GM19468 (cell line): ENCODE data around the gene CD101.
"Not testable (repeated sequence)": the region's sequence is repeated elsewhere in the genome, so short reads cannot be mapped to it uniquely, and the experiment has no call there.

ENCODE experiments used
- ATAC-seq: cut with Tn5 transposase; IDR thresholded peaks from one replicate; pipeline ENCODE4 v1.9.1; 2021; ENCODE audit warnings: mild to moderate bottlenecking, moderate library complexity, moderate number of reproducible peaks; ENCODE audit not compliant: unreplicated experiment; ENCODE audit errors: extremely low read depth

CD101 gene, protein sequence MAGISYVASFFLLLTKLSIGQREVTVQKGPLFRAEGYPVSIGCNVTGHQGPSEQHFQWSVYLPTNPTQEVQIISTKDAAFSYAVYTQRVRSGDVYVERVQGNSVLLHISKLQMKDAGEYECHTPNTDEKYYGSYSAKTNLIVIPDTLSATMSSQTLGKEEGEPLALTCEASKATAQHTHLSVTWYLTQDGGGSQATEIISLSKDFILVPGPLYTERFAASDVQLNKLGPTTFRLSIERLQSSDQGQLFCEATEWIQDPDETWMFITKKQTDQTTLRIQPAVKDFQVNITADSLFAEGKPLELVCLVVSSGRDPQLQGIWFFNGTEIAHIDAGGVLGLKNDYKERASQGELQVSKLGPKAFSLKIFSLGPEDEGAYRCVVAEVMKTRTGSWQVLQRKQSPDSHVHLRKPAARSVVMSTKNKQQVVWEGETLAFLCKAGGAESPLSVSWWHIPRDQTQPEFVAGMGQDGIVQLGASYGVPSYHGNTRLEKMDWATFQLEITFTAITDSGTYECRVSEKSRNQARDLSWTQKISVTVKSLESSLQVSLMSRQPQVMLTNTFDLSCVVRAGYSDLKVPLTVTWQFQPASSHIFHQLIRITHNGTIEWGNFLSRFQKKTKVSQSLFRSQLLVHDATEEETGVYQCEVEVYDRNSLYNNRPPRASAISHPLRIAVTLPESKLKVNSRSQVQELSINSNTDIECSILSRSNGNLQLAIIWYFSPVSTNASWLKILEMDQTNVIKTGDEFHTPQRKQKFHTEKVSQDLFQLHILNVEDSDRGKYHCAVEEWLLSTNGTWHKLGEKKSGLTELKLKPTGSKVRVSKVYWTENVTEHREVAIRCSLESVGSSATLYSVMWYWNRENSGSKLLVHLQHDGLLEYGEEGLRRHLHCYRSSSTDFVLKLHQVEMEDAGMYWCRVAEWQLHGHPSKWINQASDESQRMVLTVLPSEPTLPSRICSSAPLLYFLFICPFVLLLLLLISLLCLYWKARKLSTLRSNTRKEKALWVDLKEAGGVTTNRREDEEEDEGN

DNA sequence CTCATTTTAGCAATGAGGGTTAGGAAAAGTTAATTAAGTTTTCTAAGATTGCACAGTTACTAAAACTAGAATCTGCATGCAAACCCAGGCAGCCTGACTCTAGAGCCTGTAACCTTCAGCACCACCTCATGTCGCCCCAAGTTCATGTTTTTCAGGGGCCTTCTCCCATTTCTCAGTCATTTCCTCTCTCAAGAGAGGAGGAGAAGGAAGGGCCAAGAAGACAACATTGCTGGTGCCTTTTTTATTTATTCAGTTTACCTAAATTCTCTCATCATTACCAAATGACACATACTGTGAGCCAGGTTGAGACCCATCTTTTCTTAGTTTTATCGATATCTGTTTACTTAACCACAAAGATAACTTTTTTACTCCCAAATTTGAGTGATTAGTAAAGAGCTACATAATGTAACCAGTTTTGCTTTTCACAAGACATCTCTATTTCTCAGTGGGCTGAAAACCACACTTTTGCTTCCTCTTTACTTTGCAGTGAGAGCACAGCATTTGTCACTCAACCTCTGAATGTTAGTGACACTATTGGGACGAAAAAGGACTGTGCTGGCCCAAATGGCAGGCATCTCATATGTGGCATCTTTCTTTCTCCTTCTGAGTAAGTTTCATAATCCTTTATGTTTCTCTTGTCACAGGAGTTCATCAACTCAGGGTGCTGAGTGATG, at the start of gene CD101:
Gene CD101, plus strand, starts transcription at position 507 of the 674 bp plus-strand sequence. Its CDS starts 58 bp downstream, at position 565.
- ATAC-seq = peak; percentile 83

DNA sequence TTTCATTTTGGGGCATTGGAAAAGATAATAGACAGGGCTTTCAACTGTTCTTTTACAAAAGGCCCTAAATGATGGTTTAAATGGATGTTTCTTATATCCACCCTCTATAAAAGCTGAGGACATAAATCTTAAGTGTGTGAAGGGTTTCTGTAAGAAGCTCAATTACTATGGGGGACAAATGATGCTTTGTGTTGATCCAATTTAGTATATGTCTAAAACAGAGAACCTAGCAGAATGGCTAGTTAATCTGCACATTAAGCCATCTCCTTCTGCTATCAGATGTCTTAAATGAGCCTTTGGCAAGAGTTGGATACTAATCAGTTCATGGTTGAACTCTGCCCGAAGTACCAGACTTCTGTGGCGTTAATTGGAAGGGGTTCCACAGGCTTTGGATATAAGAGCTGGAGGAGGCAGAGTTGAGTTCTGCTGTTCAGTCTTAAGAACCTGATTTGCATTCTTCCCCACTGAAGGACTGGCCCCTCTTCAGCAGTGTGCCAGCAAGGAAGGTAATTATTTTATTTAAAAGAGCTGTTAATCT, 48.8 kb upstream of the CD101 start:
- ATAC-seq = no peak

- no peak for ATAC-seq
These were observed 47.1 kb upstream of the CD101 start for GRCh38 chr1:116954440-116954839.

- no peak for ATAC-seq
These were observed 45.2 kb upstream of the CD101 start for GRCh38 chr1:116956378-116956777.

- ATAC-seq = no peak
These were observed 43.9 kb upstream of the CD101 start for GRCh38 chr1:116957646-116958045.

GRCh38 chr1:116958110-116958509, 43.5 kb upstream of the CD101 start:
- ATAC-seq = no peak

- no peak for ATAC-seq
These were observed 42.6 kb upstream of the CD101 start for GRCh38 chr1:116958977-116959376.

DNA sequence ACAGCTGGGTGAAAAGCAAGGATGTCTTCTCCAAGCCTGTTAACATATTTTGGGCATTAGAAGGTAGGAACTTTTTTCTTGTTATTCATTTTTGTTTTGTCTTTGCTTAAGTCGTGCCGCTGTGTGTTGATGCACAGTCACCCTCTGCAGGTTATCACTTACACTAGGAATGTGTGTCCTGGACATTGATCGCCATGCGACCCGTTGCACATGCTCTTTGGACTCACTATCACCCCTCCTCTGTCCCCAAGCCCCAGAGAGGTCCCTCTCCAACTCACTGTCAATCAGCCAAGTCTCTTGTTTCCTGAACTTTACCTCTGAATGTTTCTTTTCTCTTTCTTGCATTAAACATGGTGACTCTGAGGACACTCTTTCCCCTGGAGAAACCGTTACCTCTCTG, 40.0 kb upstream of the CD101 start:
- no peak for ATAC-seq

DNA sequence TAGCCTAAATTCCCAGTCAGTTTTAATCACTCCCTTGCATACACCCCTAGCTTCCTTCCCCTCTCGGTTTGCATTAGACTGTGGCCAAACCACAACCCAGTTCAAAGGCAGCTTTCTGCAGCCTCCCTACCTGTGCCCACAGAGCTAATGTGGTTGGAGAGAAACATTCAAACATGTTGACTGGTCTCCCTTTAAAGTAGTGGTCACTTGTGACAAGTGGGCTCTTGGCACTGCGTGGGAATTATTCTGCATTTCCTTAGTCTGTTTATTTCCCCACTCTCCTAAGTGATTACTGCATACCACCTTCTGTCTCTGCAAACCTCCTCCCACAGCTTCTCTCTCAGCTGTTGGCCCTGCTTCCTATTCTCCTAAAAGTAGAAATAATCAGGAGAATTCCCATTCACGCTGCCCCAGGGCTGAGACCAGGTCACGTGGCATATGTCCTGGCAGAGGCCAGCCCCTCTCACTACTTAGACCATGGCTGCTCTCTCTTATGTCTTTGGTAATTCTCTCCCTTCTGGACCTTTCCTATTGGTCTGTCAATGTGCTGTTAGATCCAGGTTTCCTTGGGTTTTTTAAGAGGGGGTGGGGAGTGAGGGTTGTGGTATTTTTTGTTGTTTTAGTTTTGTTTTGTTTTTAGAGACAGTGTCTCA, 38.4 kb upstream of the CD101 start:
- ATAC-seq = no peak

DNA sequence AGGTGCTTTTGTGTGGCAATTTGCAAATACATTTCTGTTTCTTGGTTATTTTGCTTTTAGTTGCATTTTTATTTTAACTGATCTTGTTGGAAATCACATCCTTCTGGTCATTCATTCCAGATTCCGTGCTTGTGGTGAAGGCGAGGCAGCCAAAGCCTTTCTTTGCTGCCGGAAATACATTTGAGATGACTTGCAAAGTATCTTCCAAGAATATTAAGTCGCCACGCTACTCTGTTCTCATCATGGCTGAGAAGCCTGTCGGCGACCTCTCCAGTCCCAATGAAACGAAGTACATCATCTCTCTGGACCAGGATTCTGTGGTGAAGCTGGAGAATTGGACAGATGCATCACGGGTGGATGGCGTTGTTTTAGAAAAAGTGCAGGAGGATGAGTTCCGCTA, 34.8 kb upstream of the CD101 start:
- no peak for ATAC-seq

DNA sequence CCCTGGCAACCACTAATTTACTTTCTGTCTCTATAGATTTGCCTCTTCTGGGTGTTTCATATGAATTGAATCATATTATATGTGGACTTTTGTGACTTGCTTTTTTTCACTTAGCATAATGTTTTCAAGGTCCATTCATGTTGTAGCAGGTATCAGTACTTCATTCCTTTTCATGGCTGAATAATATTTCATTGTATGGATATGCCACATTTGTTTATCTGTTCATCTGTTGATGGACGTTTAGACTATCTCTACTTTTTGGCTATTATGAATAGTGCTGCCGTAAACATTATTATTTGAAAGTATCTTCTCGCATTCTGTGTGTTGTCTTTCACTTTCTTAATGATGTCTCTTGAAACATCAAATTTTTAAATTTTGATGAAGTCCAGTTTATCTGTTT, 32.8 kb upstream of the CD101 start:
- no peak for ATAC-seq

DNA sequence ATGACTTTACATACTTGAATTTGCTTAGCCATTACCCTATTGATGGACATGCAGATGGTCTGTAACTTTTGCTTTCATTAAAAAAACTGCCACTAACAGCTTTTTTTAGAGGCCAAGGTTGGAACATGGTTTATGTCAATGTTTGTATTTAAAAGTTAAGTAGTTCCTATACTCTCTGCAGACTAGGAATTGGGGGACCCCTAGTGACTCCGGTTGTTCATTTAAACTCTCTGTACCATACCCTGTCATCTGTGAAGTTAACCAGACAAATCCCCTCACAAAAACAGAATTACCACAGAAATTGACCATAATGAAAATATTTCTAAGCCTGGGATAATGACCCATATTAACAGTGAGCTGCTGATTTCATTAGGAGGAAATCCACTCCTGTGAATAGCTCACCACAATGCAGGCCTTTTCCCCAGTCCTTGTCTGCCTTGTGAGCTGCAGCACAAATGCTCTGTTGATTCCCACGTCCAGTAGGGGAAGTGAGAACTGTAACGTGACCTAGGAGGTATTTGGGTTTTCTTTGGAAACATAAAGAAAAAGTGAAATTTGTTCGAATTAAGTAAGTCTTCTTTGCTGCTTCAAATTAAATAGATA, 30.2 kb upstream of the CD101 start:
- ATAC-seq = no peak

- ATAC-seq = no peak
These were observed 29.4 kb upstream of the CD101 start for GRCh38 chr1:116971965-116972673.

DNA sequence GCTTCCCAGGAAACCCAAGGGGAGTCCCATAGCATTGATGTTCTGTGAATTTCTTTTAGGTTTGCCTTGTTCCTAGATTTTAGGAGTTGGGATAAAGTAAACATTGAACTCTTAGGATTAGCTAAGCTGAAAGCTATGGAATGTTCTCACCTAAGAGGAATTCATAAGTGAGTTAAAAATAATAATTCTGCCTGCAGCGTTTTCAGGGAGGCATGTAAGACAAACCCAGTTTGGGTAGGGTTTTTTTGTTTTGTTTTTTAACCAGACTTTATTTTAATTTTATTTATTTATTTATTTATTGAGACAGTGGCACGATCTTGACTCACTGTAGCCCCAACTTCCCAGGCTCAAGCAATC, 28.9 kb upstream of the CD101 start:
- no peak for ATAC-seq

DNA sequence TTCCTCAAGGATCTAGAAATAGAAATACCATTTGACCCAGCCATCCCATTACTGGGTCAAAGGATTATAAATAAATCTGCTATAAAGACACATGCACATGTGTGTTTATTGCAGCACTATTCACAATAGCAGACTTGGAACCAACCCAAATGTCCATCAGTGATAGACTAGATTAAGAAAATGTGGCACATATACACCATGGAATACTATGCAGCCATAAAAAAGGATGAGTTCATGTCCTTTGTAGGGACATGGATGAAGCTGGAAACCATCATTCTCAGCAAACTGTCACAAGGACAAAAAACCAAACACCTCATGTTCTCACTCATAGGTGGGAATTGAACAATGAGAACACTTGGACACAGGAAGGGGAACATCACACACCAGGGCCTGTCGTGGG, 21.3 kb upstream of the CD101 start:
- not testable (repeated sequence) for ATAC-seq

GRCh38 chr1:116981521-116982037, 20.0 kb upstream of the CD101 start:
- ATAC-seq = no peak

GRCh38 chr1:116982319-116983004, 19.1 kb upstream of the CD101 start:
- ATAC-seq = no peak

- no peak for ATAC-seq
These were observed 18.4 kb upstream of the CD101 start for GRCh38 chr1:116983112-116983511.
